HepG2 (cell line): Measurements from ENCODE around the gene SLC13A3. TPM values are rescaled to one million over a fixed set of nuclear protein-coding genes. Genes with fewer than 3 reads are reported as not detected.

Experiments
- AGO2 ChIP-seq: fragments of 200-400 bp; formaldehyde crosslinking; optimal IDR thresholded peaks from 2 replicates; pipeline ENCODE3; 2017; ENCODE audit warnings: mild to moderate bottlenecking, low read depth, low read length, moderate library complexity
- ETV5 ChIP-seq: IDR thresholded peaks from 2 replicates; pipeline ENCODE4 v1.6.1; 2018; ENCODE audit warnings: missing biosample characterization, missing genetic modification reagents, inconsistent platforms, borderline replicate concordance
- HCFC1 ChIP-seq: fragments of 150-350 bp; IDR thresholded peaks from 2 replicates; pipeline ENCODE4 v1.6.1; 2014; ENCODE audit warnings: low read depth, low read length
- LCORL ChIP-seq, 2 experiments: fragments of 450-650 bp in 1 of 2; sonication (generic) in 1 of 2; formaldehyde crosslinking in 1 of 2; IDR thresholded peaks; 2 replicates each; pipeline versions ENCODE4 v1.5.0 to v1.6.1; 2017 to 2020; ENCODE audit warnings: antibody characterized with exemption in 1 of 2, missing genetic modification reagents in 1 of 2
- NFRKB ChIP-seq: fragments of 450-650 bp; IDR thresholded peaks from 2 replicates; pipeline ENCODE4 v1.6.1; 2017
- NR2C2 ChIP-seq: sonication (generic); formaldehyde crosslinking; IDR thresholded peaks from 2 replicates; pipeline ENCODE4 v1.4.0; 2020; ENCODE audit warnings: missing genetic modification reagents, mild to moderate bottlenecking, moderate library complexity, borderline replicate concordance
- POLR2A ChIP-seq, 2 experiments: IDR thresholded peaks; 2 replicates each; pipeline ENCODE4 v1.6.1; 2011; ENCODE audit warnings: low read depth in 2 of 2, low read length in 2 of 2, mild to moderate bottlenecking in 1 of 2, moderate library complexity in 1 of 2; ENCODE audit not compliant: insufficient read depth in 1 of 2
- SAFB2 ChIP-seq: sonication (generic); formaldehyde crosslinking; IDR thresholded peaks from 2 replicates; pipeline ENCODE4 v1.5.1; 2020; ENCODE audit warnings: missing genetic modification reagents, low read depth, mild to moderate bottlenecking, borderline replicate concordance
- TARDBP ChIP-seq: sonication (generic); formaldehyde crosslinking; IDR thresholded peaks from 2 replicates; pipeline ENCODE4 v1.8.0; 2022; ENCODE audit warnings: mild to moderate bottlenecking, missing genetic modification reagents
- ZBTB7A ChIP-seq: sonication (generic); formaldehyde crosslinking; IDR thresholded peaks from 2 replicates; pipeline ENCODE4 v1.8.0; 2022; ENCODE audit warnings: mild to moderate bottlenecking, missing genetic modification reagents
- ZNF101 ChIP-seq: sonication (generic); formaldehyde crosslinking; IDR thresholded peaks from 2 replicates; pipeline ENCODE4 v1.4.0; 2020; ENCODE audit warnings: mild to moderate bottlenecking, low read depth, missing genetic modification reagents, borderline replicate concordance
- ZNF468 ChIP-seq: sonication (generic); formaldehyde crosslinking; IDR thresholded peaks from 2 replicates; pipeline ENCODE4 v1.8.0; 2022; ENCODE audit warnings: mild to moderate bottlenecking, moderate library complexity, missing genetic modification reagents
- ZNF670 ChIP-seq: sonication (generic); formaldehyde crosslinking; IDR thresholded peaks from 2 replicates; pipeline ENCODE4 v1.8.0; 2022; ENCODE audit warnings: mild to moderate bottlenecking, missing genetic modification reagents, borderline replicate concordance
- ZNF737 ChIP-seq: sonication (generic); formaldehyde crosslinking; IDR thresholded peaks from 2 replicates; pipeline ENCODE4 v1.5.0; 2020; ENCODE audit warnings: missing genetic modification reagents, mild to moderate bottlenecking, borderline replicate concordance
- ZNF879 ChIP-seq: sonication (generic); formaldehyde crosslinking; IDR thresholded peaks from 2 replicates; pipeline ENCODE4 v1.8.1; 2023; ENCODE audit warnings: missing genetic modification reagents
- ZSCAN31 ChIP-seq: sonication (generic); formaldehyde crosslinking; IDR thresholded peaks from 2 replicates; pipeline ENCODE4 v1.5.0; 2020; ENCODE audit warnings: low read depth, mild to moderate bottlenecking, missing genetic modification reagents
- polyA plus RNA-seq, 8 experiments: library from polyadenylated mRNA; depleted of rRNA in 3 of 8; stranded (reverse) in 7 of 8; unstranded in 1 of 8; fragments of >200 nt; fragmentation: Illumina TruSeq in 4 of 8; extraction: Trizol in 4 of 8; gene quantifications; 2 replicates each; pipeline versions ENCODE4 v1.2.1 to v1.2.3, GENCODE V29; 2011 to 2016; ENCODE audit warnings: low read depth in 4 of 8, missing spikeins in 1 of 8, mixed read lengths in 1 of 8; ENCODE audit not compliant: insufficient read depth in 1 of 8
- total RNA-seq, 5 experiments: library from RNA; depleted of rRNA; stranded (reverse); fragments of >200 nt; fragmentation: Illumina TruSeq; extraction: Trizol; gene quantifications; 2 replicates each; pipeline ENCODE4 v1.2.3, GENCODE V29; 2016; ENCODE audit warnings: low read depth in 1 of 5
- TF ChIP-seq, protein P1 (sequence below): sonication (generic); formaldehyde crosslinking; IDR thresholded peaks from 2 replicates; pipeline ENCODE4 v1.5.0; 2020; ENCODE audit warnings: mild to moderate bottlenecking, missing genetic modification reagents, borderline replicate concordance
- TF ChIP-seq, protein P2 (sequence below): IDR thresholded peaks from 2 replicates; pipeline ENCODE4 v1.6.1; 2018; ENCODE audit warnings: missing genetic modification reagents
- TF ChIP-seq, protein P3 (sequence below): sonication (generic); formaldehyde crosslinking; IDR thresholded peaks from 2 replicates; pipeline ENCODE4 v1.5.0; 2020; ENCODE audit warnings: mild to moderate bottlenecking, missing genetic modification reagents, borderline replicate concordance

SLC13A3 gene
- total and polyA plus RNA-seq, 2 of the 13 experiments (the other 11 are each of a cell fraction or from before 2014, with no cell fraction given) = 66.5 to 76.0 TPM

DNA sequence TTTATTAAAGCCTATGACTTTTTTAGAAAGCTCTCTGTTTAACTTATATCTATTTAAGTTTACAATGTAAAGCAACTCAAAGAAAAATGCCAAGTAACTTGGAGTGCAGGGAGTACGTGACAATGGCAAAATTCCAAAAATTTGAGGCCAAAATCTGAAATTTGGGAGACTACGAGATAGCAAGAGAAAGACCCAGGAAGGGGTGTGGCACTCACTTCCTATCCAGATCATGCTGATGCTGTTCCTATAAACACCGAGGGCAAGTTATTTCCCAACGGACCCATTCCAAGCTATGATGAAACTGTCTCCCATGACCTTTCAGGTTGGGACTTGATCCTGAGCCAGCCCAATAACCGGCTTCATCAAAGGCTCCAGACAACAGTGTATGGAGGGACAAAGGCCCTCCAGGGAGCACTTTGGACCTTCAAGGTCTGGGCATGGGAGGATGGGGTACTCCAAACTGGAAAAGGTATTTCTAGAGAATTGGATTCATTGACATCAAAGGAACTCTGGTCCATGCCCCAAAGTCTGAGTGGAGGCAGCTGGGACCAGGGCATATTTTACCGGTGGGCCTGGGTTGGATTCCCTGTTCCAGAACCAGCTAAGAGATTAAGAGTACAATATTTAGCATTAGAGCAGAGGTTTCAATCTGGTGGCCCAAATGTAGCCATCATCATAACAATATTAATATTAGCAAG is 15.7 kb upstream of the SLC13A3 start (continued):
- TF ChIP-seq, protein P1, sequence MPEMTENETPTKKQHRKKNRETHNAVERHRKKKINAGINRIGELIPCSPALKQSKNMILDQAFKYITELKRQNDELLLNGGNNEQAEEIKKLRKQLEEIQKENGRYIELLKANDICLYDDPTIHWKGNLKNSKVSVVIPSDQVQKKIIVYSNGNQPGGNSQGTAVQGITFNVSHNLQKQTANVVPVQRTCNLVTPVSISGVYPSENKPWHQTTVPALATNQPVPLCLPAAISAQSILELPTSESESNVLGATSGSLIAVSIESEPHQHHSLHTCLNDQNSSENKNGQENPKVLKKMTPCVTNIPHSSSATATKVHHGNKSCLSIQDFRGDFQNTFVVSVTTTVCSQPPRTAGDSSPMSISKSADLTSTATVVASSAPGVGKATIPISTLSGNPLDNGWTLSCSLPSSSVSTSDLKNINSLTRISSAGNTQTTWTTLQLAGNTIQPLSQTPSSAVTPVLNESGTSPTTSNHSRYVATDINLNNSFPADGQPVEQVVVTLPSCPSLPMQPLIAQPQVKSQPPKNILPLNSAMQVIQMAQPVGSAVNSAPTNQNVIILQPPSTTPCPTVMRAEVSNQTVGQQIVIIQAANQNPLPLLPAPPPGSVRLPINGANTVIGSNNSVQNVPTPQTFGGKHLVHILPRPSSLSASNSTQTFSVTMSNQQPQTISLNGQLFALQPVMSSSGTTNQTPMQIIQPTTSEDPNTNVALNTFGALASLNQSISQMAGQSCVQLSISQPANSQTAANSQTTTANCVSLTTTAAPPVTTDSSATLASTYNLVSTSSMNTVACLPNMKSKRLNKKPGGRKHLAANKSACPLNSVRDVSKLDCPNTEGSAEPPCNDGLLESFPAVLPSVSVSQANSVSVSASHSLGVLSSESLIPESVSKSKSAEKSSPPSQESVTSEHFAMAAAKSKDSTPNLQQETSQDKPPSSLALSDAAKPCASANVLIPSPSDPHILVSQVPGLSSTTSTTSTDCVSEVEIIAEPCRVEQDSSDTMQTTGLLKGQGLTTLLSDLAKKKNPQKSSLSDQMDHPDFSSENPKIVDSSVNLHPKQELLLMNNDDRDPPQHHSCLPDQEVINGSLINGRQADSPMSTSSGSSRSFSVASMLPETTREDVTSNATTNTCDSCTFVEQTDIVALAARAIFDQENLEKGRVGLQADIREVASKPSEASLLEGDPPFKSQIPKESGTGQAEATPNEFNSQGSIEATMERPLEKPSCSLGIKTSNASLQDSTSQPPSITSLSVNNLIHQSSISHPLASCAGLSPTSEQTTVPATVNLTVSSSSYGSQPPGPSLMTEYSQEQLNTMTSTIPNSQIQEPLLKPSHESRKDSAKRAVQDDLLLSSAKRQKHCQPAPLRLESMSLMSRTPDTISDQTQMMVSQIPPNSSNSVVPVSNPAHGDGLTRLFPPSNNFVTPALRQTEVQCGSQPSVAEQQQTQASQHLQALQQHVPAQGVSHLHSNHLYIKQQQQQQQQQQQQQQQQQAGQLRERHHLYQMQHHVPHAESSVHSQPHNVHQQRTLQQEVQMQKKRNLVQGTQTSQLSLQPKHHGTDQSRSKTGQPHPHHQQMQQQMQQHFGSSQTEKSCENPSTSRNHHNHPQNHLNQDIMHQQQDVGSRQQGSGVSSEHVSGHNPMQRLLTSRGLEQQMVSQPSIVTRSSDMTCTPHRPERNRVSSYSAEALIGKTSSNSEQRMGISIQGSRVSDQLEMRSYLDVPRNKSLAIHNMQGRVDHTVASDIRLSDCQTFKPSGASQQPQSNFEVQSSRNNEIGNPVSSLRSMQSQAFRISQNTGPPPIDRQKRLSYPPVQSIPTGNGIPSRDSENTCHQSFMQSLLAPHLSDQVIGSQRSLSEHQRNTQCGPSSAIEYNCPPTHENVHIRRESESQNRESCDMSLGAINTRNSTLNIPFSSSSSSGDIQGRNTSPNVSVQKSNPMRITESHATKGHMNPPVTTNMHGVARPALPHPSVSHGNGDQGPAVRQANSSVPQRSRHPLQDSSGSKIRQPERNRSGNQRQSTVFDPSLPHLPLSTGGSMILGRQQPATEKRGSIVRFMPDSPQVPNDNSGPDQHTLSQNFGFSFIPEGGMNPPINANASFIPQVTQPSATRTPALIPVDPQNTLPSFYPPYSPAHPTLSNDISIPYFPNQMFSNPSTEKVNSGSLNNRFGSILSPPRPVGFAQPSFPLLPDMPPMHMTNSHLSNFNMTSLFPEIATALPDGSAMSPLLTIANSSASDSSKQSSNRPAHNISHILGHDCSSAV (CRISPR knock-in tag) = no peak
- TF ChIP-seq LCORL (IDR thresholded peaks at IDR 0.05) (peak; percentile 100), LCORL (CRISPR knock-in tag; IDR thresholded peaks at IDR 0.05) (peak; percentile 100), NR2C2 (CRISPR knock-in tag) (peak; percentile 96), ZNF468 (CRISPR knock-in tag) (no peak), HCFC1 (no peak; the same call in 1 of the 2 replicates), POLR2A (IDR thresholded peaks at IDR 0.05; ENCODE audit: insufficient read depth in 1 of 2, low read depth in 2 of 2, low read length in 2 of 2) (no peak), TARDBP (CRISPR knock-in tag) (peak; percentile 100), SAFB2 (CRISPR knock-in tag) (no peak; the same call in 1 of the 2 replicates), ZNF737 (CRISPR knock-in tag) (no peak; the same call in 1 of the 2 replicates), ZSCAN31 (CRISPR knock-in tag) (peak; percentile 84; the same call in 1 of the 2 replicates), ETV5 (peak; percentile 99), ZNF879 (CRISPR knock-in tag) (no peak), ZNF101 (CRISPR knock-in tag) (peak; percentile 87; the same call in 1 of the 2 replicates), AGO2 (no peak), NFRKB (no peak), ZNF670 (peak; percentile 98), ZBTB7A (peak; percentile 92)
- TF ChIP-seq, protein P2, sequence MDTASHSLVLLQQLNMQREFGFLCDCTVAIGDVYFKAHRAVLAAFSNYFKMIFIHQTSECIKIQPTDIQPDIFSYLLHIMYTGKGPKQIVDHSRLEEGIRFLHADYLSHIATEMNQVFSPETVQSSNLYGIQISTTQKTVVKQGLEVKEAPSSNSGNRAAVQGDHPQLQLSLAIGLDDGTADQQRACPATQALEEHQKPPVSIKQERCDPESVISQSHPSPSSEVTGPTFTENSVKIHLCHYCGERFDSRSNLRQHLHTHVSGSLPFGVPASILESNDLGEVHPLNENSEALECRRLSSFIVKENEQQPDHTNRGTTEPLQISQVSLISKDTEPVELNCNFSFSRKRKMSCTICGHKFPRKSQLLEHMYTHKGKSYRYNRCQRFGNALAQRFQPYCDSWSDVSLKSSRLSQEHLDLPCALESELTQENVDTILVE (CRISPR knock-in tag) = peak; percentile 99
- TF ChIP-seq, protein P3, sequence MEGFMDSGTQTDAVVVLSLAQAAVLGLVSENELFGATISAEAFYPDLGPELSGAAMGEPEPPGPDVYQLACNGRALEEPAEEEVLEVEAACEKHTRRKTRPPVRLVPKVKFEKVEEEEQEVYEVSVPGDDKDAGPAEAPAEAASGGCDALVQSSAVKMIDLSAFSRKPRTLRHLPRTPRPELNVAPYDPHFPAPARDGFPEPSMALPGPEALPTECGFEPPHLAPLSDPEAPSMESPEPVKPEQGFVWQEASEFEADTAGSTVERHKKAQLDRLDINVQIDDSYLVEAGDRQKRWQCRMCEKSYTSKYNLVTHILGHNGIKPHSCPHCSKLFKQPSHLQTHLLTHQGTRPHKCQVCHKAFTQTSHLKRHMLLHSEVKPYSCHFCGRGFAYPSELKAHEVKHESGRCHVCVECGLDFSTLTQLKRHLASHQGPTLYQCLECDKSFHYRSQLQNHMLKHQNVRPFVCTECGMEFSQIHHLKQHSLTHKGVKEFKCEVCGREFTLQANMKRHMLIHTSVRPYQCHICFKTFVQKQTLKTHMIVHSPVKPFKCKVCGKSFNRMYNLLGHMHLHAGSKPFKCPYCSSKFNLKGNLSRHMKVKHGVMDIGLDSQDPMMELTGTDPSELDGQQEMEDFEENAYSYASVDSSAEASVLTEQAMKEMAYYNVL (CRISPR knock-in tag) = peak; percentile 99
